WI38 (cell line): ENCODE measurements around the gene TARDBP.
"Not testable (repeated sequence)": the region's sequence is repeated elsewhere in the genome, so short reads cannot be mapped to it uniquely, and the experiment has no call there.

ENCODE experiments used
- H3K4me3 ChIP-seq: 2 replicates; pipeline ENCODE4 v1.5.1; 2011; ENCODE audit warnings: low read depth, mild to moderate bottlenecking, control low read depth, low read length
- TF ChIP-seq, protein P1 (sequence below): IDR thresholded peaks from 2 replicates; pipeline ENCODE4 v1.5.1; 2012; ENCODE audit warnings: low read depth, mild to moderate bottlenecking, control low read depth, low read length

The TARDBP gene

DNA sequence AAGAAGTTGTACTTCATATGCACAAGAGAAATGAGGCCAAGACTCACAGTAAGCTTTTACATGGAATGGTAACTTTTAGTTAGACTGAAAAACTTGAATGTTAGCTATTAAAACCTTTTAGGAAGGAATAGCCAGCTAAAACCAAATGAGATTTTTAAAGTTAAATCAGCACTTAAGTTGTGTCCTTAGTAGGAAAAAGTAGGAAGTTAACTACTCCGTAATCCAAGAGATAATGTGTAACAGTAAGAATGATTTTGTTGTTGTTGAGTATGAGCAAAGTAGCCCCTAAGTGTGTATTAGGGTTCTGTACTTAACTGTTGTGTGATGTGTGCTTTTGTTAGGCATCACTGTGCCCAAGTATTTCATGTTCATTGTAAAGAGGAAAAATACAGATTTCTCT, 13.2 kb downstream of the TARDBP start:
- no peak overlapping the region for H3K4me3 ChIP-seq
- TF ChIP-seq, protein P1, sequence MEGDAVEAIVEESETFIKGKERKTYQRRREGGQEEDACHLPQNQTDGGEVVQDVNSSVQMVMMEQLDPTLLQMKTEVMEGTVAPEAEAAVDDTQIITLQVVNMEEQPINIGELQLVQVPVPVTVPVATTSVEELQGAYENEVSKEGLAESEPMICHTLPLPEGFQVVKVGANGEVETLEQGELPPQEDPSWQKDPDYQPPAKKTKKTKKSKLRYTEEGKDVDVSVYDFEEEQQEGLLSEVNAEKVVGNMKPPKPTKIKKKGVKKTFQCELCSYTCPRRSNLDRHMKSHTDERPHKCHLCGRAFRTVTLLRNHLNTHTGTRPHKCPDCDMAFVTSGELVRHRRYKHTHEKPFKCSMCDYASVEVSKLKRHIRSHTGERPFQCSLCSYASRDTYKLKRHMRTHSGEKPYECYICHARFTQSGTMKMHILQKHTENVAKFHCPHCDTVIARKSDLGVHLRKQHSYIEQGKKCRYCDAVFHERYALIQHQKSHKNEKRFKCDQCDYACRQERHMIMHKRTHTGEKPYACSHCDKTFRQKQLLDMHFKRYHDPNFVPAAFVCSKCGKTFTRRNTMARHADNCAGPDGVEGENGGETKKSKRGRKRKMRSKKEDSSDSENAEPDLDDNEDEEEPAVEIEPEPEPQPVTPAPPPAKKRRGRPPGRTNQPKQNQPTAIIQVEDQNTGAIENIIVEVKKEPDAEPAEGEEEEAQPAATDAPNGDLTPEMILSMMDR = no peak

- TF ChIP-seq, protein P1 = no peak
- H3K4me3 ChIP-seq = no peak overlapping the region
These were observed 13.6 kb downstream of the TARDBP start for GRCh38 chr1:11026052-11026451.

DNA sequence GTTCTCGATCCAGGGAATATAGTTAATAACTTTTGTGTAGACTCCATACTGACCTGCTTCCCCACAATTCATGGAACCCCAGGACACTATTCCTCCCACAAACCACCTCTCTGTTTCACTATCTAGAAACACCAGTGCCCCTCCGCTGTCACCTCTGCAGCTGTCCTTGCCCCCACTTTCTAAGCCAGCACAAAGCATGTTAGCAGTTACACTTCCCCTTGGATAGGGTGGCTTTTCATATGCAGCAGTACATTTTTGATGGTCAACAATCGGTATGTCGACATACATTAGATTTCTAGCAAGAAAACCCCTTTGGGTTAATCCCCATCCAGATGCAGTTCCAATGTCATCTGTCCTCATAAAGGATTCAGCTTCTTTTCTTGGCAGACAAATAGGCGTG, 14.4 kb downstream of the TARDBP start:
- H3K4me3 ChIP-seq = no peak overlapping the region
- TF ChIP-seq, protein P1 = no peak

DNA sequence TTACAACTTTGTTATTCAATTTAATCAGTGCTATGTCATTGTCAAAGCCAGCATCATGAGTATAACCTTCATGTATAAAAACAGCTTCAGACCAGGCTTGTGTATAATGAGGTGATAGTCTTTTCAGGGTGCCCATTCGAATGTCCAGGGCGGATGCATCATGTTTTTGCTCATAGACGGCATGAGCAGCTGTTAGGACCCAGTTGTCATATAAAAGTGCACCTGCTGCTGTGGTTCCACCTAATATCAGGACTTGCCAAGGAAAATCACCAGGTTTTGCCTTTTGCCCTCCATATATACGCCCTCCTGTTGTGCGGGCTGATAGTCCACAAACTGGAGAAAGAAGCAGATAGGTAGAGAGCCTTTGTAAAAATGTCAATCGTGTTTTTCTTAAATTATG, 14.9 kb downstream of the TARDBP start:
- H3K4me3 ChIP-seq = no peak overlapping the region
- TF ChIP-seq, protein P1 = no peak

GRCh38 chr1:11028018-11028417, 15.6 kb downstream of the TARDBP start:
- TF ChIP-seq, protein P1 = no peak
- H3K4me3 ChIP-seq = no peak overlapping the region

DNA sequence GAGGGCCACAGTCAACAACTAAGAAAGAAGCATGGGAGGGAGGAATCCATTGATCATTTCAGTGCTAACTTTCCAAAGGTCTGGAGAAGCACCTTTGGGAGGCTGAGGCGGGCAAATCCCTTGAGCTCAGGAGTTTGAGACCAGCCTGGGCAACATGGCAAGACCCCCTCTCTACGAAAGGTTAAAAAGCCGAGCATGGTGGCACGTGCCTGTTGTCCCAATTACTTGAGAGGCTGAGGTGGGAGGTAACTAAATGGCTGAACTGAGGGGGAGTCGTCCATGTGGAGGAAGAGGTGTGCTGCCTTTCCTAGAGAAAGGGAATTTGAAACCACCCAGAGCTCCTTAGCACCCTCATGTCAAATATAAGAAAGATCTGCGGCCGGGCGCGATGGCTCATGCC, 18.4 kb downstream of the TARDBP start:
- no peak overlapping the region for H3K4me3 ChIP-seq
- TF ChIP-seq, protein P1 = no peak

DNA sequence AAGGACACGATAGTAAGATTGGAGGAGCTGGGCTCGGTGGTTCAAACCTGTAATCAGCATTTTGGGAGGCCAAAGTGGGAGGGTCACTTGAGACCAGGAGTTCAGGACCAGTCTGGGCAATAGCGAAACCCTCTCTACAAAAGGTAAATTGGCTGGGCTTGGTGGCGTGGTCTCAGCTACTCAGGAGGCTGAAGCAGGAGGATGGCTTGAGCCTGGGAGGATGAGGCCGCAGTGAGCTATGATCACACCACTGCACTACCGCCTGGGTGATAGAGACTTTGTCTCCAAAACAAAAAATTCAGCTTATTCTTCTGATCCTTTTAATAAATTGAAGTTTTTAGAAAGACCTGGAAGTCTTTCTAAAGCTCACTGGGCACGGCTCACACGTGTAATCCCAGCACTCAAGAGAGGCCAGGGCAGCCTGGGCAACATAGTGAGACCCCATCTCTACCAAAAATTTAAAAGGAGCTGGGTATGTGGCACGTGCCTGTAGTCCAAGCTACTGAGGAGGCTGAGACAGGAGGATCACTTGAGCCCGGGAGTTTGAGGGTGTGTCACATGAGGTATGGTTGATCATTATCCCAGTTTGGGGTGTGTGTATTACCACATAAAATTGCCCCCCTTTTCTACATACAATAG, 19.3 kb downstream of the TARDBP start:
- TF ChIP-seq, protein P1 = no peak
- H3K4me3 ChIP-seq = no peak overlapping the region

- not testable (repeated sequence) for H3K4me3 ChIP-seq
These were observed 24.7 kb downstream of the TARDBP start for GRCh38 chr1:11037019-11037739.
